HG02798 (cell line): ENCODE measurements around the gene ZNF629.

ENCODE experiments used
- ATAC-seq: cut with Tn5 transposase; IDR thresholded peaks from one replicate; pipeline ENCODE4 v1.9.1; 2021; ENCODE audit warnings: mild to moderate bottlenecking; ENCODE audit not compliant: unreplicated experiment, poor library complexity

The ZNF629 gene

GRCh38 chr16:30786115-30786935 lies 680 bp downstream of the ZNF629 start:
- ATAC-seq, result no peak

DNA sequence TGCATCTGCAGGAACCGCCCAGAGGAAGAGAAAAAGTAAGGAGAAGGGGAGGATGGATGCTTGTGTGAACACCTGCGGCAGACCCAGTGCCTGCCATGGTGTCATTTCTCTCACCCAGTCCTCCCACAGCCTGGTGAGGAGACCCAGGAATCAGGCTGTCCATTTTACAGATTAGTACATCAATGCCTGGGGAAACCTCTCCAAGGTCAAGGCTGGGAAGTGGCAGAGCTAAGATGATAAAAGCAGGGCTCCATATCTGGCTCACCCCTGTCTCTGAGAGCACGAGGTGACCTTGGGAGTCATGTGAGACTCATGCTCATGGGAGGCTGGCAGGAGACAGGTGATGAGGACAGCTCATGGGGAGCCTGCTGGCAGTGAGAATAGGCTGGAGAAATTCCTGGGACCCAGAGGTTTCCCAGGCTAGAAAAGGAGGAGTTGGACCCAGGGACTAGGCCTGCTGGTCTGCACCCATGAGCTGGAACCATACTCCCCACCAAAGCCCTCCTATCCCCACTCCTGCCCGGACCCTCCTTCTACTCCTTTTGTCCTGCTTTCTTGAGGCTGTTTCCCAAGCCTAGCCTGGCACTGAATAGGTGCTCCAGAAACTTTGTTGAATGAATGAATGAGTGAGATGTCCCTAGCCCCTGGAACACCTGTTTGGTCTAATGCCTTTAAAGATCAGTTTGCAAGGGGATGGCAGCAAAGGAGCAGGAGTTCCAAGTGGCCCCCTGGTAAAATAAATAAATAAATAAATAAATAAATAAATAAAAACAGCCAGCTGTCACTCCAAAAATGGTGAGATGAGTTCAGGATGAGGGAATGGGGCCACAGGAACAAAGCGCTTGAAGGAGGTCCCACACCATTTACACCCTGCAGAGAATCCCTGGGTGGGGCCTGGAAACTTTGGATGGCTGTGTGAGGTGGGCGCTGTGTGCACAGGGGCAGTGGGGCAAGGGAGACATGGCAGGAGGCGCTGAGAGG lies 1.6 kb downstream of the ZNF629 start:
- no peak for ATAC-seq

- ATAC-seq, result no peak
Measured at GRCh38 chr16:30784215-30784614, 2.8 kb downstream of the ZNF629 start.

GRCh38 chr16:30783280-30784109 lies 3.5 kb downstream of the ZNF629 start:
- ATAC-seq, result no peak

- no peak for ATAC-seq
Measured at GRCh38 chr16:30782486-30783279, 4.3 kb downstream of the ZNF629 start.

DNA sequence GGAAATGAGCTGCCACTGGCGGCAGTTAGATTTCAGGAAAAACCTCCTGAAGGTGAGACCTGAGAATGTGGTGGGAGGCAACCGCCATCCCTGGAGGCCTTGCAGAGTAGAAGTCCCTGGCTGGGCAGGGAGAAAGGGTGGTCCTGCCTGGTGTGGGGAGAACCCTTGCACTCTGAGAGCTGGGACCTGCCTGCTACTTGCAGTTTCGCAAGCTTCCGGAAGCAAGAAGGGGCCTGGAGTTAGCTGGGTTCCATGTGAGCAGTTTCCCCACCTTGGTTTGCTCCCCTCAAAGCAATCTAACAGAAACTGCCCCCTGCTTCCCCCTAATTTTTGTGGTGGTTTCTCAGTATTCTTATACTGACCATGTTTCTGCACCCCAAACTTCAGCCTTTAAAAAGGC lies 6.5 kb downstream of the ZNF629 start:
- ATAC-seq, result no peak

DNA sequence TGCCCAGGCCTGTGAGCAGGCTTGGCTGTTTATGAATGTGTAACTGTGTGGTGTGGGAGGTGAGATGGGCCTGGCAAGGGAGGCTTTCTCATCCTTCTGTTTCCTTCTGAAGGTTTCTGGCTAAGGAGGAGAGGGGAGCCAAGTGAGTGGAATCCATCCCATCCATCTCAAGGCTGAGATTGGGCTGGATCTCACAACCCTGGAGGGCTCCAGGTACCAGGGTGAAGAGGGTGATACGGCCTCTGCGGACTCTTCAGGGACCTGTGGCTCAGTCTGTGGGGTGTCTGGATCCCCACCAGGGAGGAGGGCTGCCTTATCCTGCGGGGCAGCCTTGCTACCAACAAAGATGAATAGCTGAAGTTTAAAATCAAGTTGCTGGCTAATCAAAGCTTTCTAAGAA lies 7.0 kb downstream of the ZNF629 start:
- ATAC-seq, result no peak

- ATAC-seq, result no peak
Measured at GRCh38 chr16:30779596-30779995, 7.4 kb downstream of the ZNF629 start.

DNA sequence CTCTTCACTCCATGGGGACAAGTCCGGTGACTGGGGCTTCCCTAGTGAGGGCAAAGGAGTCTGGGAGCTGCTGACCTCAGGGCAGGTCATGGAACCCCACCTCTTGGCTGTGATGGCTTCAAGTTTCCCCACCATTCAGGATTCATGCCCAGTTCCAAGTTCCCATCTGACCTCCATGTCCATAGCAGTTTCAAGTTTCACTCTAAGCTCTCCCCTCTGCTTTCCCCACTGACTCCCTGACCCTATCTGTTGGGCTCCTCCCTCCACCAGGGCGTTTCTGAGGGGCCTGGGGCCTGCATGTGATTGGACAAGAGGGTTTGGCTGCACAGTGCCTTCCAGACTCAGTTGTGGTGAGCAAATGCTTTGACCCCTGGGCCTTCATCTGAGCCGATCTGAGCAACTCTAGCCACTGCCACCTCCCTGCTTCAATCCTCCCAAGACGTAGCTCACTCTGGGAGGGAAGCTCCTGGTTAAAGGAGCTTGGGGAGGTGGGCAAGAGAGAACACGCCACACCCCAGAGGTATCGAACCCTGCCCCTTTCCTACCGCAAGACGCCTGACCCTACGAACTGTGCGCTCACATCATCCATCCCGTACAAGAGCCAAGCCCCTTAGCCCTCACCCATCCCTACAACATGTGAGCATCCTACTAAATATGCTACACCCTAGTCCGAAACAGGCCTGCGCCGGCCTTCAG lies 8.3 kb downstream of the ZNF629 start:
- no peak for ATAC-seq

DNA sequence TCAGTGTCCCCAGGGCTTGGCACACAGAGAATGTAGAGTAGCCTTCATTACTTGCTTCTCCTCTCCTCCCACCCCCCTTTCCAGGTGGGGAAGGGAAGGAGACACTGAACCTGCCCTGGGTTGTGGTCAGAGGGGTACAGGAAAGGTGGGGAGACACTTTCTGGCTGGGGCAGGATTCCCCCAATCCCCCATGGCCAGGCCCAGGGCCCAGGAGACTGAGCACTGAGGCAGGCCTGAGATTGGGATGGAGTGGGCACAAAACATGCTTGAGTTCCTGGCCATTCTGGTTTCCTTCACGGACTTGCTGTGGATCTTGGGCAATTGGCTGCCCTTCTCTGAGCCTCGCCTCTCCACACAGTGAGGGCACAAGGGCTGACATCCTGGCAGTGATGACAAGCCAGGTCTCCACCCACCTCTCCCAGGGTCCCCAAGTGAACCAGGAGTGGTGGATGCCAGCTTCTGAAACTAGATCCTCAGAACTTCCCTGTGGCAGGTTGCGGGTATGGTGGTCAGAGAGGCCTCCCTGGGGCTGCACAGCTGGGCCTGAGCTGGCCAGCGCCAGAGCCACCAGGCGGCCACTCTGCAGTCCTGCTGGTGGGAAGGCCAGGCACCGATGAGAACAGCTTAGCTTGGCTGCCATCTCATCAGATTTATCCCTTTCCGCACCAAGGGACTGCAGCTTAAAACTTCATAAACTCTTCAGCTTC lies 9.3 kb downstream of the ZNF629 start:
- ATAC-seq, result no peak

DNA sequence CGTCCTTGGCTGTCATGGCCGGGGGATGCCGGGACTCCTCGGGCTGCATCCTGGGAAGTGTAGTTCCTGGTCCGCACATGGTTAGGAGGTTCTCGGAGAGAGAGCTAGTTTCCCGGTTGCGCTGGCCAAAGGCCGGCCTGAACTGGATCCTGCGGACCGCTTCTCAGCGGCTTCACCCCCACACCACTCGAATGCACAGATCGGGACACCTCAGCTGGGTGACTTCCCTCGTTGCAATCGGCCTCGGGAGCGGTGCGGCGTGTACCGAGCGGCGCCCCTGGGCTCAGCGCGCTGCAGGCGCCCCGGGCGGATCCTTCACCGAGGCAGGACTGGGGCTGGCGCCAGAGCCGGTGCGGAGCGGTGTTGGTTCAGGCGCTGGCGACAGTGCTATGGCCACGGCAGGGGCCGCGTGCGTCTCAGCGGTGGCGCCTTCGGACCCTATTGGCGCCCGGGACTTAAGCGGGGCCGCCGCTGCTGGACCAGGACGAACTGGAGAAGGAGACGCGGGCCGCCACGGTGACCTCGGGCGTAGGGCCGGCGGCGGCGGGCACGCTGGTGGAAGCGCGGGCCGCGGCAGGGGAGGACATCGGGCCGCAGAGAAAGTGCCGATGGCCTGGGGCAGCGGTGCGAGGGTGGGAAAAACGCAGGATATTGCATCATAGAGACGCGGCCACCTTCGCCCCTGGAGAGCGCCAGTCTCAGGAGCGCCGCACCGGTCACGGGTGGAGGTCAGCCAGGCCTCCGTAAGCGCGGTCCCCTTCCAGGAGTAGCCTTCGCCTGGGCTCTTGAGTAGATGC lies 11.4 kb downstream of the ZNF629 start:
- peak; percentile 60 for ATAC-seq

DNA sequence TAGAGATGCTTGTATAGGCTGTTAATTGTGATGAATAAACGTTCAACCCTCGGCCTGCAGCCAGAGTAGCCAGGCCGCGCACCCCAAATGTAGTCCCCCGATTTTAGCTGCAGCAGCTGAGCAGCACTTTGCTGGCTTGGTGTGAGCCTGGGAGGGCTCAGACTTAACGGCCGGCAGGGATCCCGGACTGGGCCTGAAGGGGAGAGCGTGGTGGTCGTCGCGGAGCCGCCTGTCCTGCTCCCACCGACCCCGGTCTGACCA lies 11.9 kb downstream of the ZNF629 start:
- peak; percentile 4 for ATAC-seq

DNA sequence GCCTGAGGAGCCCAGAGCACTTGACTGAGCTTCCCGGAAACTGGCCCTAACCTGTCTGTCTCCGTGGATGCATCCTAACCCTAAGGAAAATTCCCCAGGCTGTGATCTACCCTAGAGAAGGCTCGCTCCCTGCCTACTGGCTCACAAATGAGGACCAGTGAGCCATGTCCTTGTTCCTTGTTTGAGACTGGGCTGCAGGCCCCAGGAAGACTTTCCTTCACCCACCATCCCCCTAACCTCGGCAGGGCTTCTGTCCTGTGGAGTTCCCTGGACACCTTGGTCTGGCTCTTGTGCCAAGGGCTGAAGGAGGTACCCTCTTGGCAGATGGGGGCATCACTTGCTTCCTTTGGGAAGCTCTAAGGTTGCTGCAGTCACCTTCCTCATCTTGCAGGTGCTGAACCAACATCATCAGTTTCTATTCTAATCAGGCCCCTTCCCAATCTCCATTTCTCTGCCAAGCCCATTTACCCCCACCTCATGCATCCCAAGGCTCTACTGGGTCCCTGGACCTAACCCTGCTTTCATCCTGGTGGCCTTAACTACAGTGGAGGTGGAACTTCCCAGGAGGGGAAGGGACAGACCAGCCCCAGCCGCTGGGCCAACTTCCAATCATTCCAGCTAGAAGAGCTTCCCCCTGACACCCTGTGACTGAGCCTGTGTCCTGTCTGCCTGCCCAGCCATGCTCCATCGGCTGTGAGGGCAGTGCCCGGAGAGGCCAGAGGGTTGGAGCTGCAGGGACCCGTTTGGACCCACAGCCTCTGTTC lies 12.5 kb downstream of the ZNF629 start:
- ATAC-seq, result no peak

DNA sequence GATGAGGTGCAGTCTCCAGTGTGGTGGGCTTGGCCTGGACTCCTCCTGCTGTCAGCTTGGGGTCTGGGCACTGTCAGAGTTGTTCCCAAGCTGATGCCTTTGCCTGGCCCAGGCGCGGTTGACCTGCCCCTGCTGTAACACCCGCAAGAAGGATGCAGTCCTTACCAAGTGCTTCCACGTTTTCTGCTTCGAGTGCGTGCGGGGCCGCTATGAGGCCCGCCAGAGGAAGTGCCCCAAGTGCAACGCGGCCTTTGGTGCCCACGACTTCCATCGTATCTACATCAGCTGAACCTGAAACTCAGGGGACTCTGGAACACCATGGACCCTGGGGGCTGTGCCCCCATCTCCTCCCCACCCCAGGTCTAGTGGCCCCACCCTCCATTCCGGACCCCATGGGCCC lies 13.2 kb downstream of the ZNF629 start:
- no peak for ATAC-seq

- ATAC-seq, result no peak
Measured at GRCh38 chr16:30771726-30772125, 15.3 kb downstream of the ZNF629 start.

GRCh38 chr16:30769379-30770089 lies 17.5 kb downstream of the ZNF629 start:
- ATAC-seq, result no peak
